ENCODE data around the gene ARL14EP. TPM values are rescaled to one million over a fixed set of nuclear protein-coding genes. Genes with fewer than 3 reads are reported as not detected.

ARL14EP gene
- total and polyA plus RNA-seq, 2 experiments from 2014 or later, result 21.7 to 22.2 TPM

DNA sequence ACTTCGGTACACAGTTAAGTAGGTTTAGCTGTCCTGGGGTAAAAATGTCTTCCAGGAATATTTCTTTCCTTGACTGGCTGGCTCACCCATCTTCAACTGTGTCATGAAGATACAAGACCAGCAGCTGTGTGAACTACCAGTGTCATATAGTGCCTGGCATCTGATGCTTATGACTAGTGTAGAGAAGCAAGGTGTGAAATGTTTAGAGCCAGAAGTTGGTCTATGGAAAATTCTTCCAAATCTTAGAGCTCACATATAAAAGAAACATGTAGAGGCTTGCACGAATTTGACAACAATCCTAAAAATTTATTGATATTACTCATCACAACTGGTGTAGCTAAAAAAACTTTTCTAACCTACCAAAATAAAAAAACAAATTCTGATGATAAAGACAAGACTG, 54.4 kb downstream of the ARL14EP start:
- DNase-seq (ENCODE audit: low spot score), result no peak
- H3K36me3 ChIP-seq (replicated peaks; ENCODE audit: insufficient read depth, low read depth), result no peaks in the 10 kb centered on the region
- no peaks in the 10 kb centered on the region for H3K9me3 ChIP-seq (ENCODE audit: low read depth)
- H3K9me2 ChIP-seq (replicated peaks; ENCODE audit: insufficient read depth), result no peaks in the 10 kb centered on the region
- no peak overlapping the region for H3K4me2 ChIP-seq
- no peaks in the 10 kb centered on the region for H3K4me1 ChIP-seq (ENCODE audit: insufficient read depth)
- H3K79me2 ChIP-seq, result no peaks in the 10 kb centered on the region
- no peak overlapping the region for H2AFZ ChIP-seq
- H3K27me3 ChIP-seq, result peaks cover 2% of the 10 kb centered on the region
- WGBS (ENCODE audit: low lambda C conversion rate, missing lambda C conversion rate), result 81% methylated on average over 2 of the region's 2 CpGs
- H3K4me3 ChIP-seq, result no peak overlapping the region
- no peak overlapping the region for H3K27ac ChIP-seq
- no peaks in the 10 kb centered on the region for H4K20me1 ChIP-seq (ENCODE audit: insufficient read depth, poor library complexity, severe bottlenecking)
- TF ChIP-seq EZH2phosphoT487 (IDR thresholded peaks at IDR 0.05; ENCODE audit: low read depth, severe bottlenecking, unreplicated experiment) (no peak), EZH2 (IDR thresholded peaks at IDR 0.05; ENCODE audit: borderline replicate concordance) (no peak)
- TF ChIP-seq, protein P1, sequence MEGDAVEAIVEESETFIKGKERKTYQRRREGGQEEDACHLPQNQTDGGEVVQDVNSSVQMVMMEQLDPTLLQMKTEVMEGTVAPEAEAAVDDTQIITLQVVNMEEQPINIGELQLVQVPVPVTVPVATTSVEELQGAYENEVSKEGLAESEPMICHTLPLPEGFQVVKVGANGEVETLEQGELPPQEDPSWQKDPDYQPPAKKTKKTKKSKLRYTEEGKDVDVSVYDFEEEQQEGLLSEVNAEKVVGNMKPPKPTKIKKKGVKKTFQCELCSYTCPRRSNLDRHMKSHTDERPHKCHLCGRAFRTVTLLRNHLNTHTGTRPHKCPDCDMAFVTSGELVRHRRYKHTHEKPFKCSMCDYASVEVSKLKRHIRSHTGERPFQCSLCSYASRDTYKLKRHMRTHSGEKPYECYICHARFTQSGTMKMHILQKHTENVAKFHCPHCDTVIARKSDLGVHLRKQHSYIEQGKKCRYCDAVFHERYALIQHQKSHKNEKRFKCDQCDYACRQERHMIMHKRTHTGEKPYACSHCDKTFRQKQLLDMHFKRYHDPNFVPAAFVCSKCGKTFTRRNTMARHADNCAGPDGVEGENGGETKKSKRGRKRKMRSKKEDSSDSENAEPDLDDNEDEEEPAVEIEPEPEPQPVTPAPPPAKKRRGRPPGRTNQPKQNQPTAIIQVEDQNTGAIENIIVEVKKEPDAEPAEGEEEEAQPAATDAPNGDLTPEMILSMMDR (IDR thresholded peaks at IDR 0.05; ENCODE audit: poor library complexity), result no peak

DNA sequence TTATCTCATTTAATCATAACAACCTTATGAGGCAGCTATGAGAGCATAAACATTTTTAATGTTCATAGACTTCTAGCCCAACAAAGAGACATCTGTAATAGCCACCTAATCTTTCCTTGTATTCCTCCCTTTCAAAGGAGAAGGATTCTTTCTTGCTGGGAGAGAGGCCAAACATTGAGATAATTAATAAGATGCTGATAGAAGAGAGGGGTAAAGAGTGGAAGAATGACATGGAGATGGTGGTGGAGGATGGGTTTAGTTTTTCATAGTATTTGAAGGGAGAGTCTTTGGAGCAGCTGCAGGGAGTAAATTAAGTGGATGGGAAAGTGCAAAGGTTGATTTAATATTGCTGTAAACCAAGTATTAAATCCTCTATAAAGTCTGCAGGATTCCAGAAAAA, 57.9 kb downstream of the ARL14EP start:
- no peaks in the 10 kb centered on the region for H3K79me2 ChIP-seq
- no peaks in the 10 kb centered on the region for H3K27me3 ChIP-seq
- H2AFZ ChIP-seq, result no peak overlapping the region
- DNase-seq (ENCODE audit: low spot score), result no peak
- no peaks in the 10 kb centered on the region for H3K4me1 ChIP-seq (ENCODE audit: insufficient read depth)
- H4K20me1 ChIP-seq (ENCODE audit: insufficient read depth, poor library complexity, severe bottlenecking), result no peaks in the 10 kb centered on the region
- H3K27ac ChIP-seq, result no peak overlapping the region
- H3K4me2 ChIP-seq, result no peak overlapping the region
- no peaks in the 10 kb centered on the region for H3K9me3 ChIP-seq (ENCODE audit: low read depth)
- H3K36me3 ChIP-seq (replicated peaks; ENCODE audit: insufficient read depth, low read depth), result no peaks in the 10 kb centered on the region
- TF ChIP-seq, protein P1 (IDR thresholded peaks at IDR 0.05; ENCODE audit: poor library complexity), result no peak
- TF ChIP-seq EZH2phosphoT487 (IDR thresholded peaks at IDR 0.05; ENCODE audit: low read depth, severe bottlenecking, unreplicated experiment), result no peak
- TF ChIP-seq EZH2 (IDR thresholded peaks at IDR 0.05; ENCODE audit: borderline replicate concordance), result no peak
- no peaks in the 10 kb centered on the region for H3K9me2 ChIP-seq (replicated peaks; ENCODE audit: insufficient read depth)
- H3K4me3 ChIP-seq, result no peak overlapping the region

DNA sequence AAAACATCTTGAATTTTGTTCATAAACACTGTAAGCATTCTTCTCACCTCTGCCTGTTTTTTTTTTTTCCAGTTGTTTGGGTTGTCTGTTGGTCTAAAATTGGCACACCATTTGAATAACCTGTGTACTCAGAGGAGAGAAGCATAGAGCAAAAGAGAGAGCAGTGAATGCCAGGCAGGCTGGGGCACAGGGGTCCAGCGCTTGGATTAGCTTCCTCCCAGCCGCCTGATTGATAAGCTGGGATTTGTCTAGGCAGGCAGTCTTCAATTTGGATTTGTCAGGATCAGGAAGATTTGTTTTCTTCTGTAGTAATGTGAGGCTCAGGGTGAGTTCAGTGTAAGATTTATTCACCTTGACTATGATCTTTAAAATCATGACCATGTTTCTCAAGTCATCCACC, 59.0 kb downstream of the ARL14EP start:
- no peak overlapping the region for H3K4me2 ChIP-seq
- H3K4me3 ChIP-seq, result no peak overlapping the region
- H3K79me2 ChIP-seq, result no peaks in the 10 kb centered on the region
- TF ChIP-seq, protein P1 (IDR thresholded peaks at IDR 0.05; ENCODE audit: poor library complexity), result no peak
- no peak for TF ChIP-seq EZH2 (IDR thresholded peaks at IDR 0.05; ENCODE audit: borderline replicate concordance)
- TF ChIP-seq EZH2phosphoT487 (IDR thresholded peaks at IDR 0.05; ENCODE audit: low read depth, severe bottlenecking, unreplicated experiment), result no peak
- H3K27ac ChIP-seq, result no peak overlapping the region
- no peaks in the 10 kb centered on the region for H3K4me1 ChIP-seq (ENCODE audit: insufficient read depth)
- H3K27me3 ChIP-seq, result no peaks in the 10 kb centered on the region
- no peaks in the 10 kb centered on the region for H3K9me3 ChIP-seq (ENCODE audit: low read depth)
- 35% methylated on average over 2 of the region's 2 CpGs for WGBS (ENCODE audit: low lambda C conversion rate, missing lambda C conversion rate)
- H2AFZ ChIP-seq, result no peak overlapping the region
- no peaks in the 10 kb centered on the region for H3K9me2 ChIP-seq (replicated peaks; ENCODE audit: insufficient read depth)
- no peak for DNase-seq (ENCODE audit: low spot score)
- H3K36me3 ChIP-seq (replicated peaks; ENCODE audit: insufficient read depth, low read depth), result no peaks in the 10 kb centered on the region
- no peaks in the 10 kb centered on the region for H4K20me1 ChIP-seq (ENCODE audit: insufficient read depth, poor library complexity, severe bottlenecking)

Other genes with a start within 250 kb of the ARL14EP start
- not detected in 2 replicates for gene FSHB, start 92.1 kb upstream of the ARL14EP start, total RNA-seq
- gene FSHB, start 92.1 kb upstream of the ARL14EP start, polyA plus RNA-seq, result not detected in 2 replicates